Aorta (tissue), 5 donors: ENCODE measurements around the gene NFIL3. TPM values are rescaled to one million over a fixed set of nuclear protein-coding genes. Genes with fewer than 3 reads are reported as not detected.

ENCODE experiments used
- ATAC-seq: fragments of 200-7000 bp; cut with Tn5 transposase; one replicate; pipeline ENCODE4 v1.9.1; 2022; ENCODE audit warnings: moderate library complexity; ENCODE audit not compliant: low FRiP score
- DNase-seq, 2 donors: peaks; one replicate each; pipeline ENCODE4 v3.0.0-alpha.2; 2020
- H3K27ac ChIP-seq, 2 donors: one replicate each; pipeline ENCODE4 v1.5.1; 2013; ENCODE audit warnings: low read length in 2 of 2, mild to moderate bottlenecking in 2 of 2, moderate library complexity in 2 of 2, control low read depth in 1 of 2, inconsistent platforms in 1 of 2, low read depth in 1 of 2
- H3K27me3 ChIP-seq, 2 donors: one replicate each; pipeline ENCODE4 v1.6.1; 2013; ENCODE audit warnings: control low read depth in 1 of 2, low read length in 1 of 2, mild to moderate bottlenecking in 1 of 2, moderate library complexity in 1 of 2; ENCODE audit not compliant: insufficient read depth in 2 of 2, control insufficient read depth in 1 of 2
- H3K36me3 ChIP-seq, 2 donors: one replicate each; pipeline ENCODE4 v1.6.1; 2013; ENCODE audit warnings: control low read depth in 1 of 2, low read length in 1 of 2, mild to moderate bottlenecking in 1 of 2; ENCODE audit not compliant: insufficient read depth in 2 of 2, control insufficient read depth in 1 of 2
- H3K4me1 ChIP-seq, 2 donors: one replicate each; pipeline ENCODE4 v1.6.1; 2013; ENCODE audit warnings: low read length in 2 of 2, control low read depth in 1 of 2, mild to moderate bottlenecking in 1 of 2, moderate library complexity in 1 of 2; ENCODE audit not compliant: insufficient read depth in 2 of 2, control insufficient read depth in 1 of 2
- H3K4me3 ChIP-seq, 2 donors: one replicate each; pipeline ENCODE4 v1.5.1; 2013; ENCODE audit warnings: low read length in 2 of 2, control low read depth in 1 of 2, mild to moderate bottlenecking in 1 of 2
- H3K9me3 ChIP-seq: one replicate; pipeline ENCODE4 v1.6.1; 2013; ENCODE audit warnings: mild to moderate bottlenecking, low read length; ENCODE audit not compliant: control insufficient read depth
- WGBS, 2 donors: extraction: QIAGEN DNeasy Blood & Tissue Kit; methylation state at CpG; one replicate each; pipeline ENCODE4 v1.1.7; 2013; 5-methylcytosine and 5-hydroxymethylcytosine counted together
- intact Hi-C, 2 donors: fragments of 100-400 bp; cut with DNase I; formaldehyde crosslinking; loops; one replicate each; pipeline versions ENCODE4 v1.14.2 to v1.15.0; 2022
- polyA plus RNA-seq, 2 donors: library from polyadenylated mRNA; stranded (reverse); fragments of 200-250 nt; gene quantifications; one replicate each; pipeline ENCODE4 v1.2.3, GENCODE V29; 2013
- total RNA-seq, 2 donors: library from RNA; stranded (reverse); fragmentation: NEBNext Ultra II Directional; extraction: Animal tissue kit (Norgen Biotek cat#: 25700); gene quantifications; one replicate each; pipeline ENCODE4 v1.2.1, GENCODE V29; 2021
- donor health status: healthy with polysubstance abuse.
- donor health status: Bipolar disorder and iron deficiency.
- donor health status: DM: no; HTN: no; CAD: no.
- donor health status: DM: no; HTN: no; CAD: no.
- donor health status: DM: yes; HTN: yes; CAD: no.

NFIL3 gene
- total and polyA plus RNA-seq, 4 donors, result 13.6 to 54.8 (median 21.5) TPM

GRCh38 chr9:91408475-91408874, 15.2 kb downstream of the NFIL3 start:
- Histone ChIP-seq H3K4me1 (no peaks in the 10 kb centered on the region), H3K36me3 (peaks cover 6 to 8% of the 10 kb centered on the region in 2 donors), H3K9me3 (no peaks in the 10 kb centered on the region), H3K27me3 (no peaks in the 10 kb centered on the region), H3K27ac (no peak overlapping the region), H3K4me3 (no peak overlapping the region)
- DNase-seq (no peak), ATAC-seq (no peak)
- intact Hi-C loops, result no loop called here
- 90 to 92% methylated on average over 1 of the region's 1 CpG for WGBS, 2 donors

DNA sequence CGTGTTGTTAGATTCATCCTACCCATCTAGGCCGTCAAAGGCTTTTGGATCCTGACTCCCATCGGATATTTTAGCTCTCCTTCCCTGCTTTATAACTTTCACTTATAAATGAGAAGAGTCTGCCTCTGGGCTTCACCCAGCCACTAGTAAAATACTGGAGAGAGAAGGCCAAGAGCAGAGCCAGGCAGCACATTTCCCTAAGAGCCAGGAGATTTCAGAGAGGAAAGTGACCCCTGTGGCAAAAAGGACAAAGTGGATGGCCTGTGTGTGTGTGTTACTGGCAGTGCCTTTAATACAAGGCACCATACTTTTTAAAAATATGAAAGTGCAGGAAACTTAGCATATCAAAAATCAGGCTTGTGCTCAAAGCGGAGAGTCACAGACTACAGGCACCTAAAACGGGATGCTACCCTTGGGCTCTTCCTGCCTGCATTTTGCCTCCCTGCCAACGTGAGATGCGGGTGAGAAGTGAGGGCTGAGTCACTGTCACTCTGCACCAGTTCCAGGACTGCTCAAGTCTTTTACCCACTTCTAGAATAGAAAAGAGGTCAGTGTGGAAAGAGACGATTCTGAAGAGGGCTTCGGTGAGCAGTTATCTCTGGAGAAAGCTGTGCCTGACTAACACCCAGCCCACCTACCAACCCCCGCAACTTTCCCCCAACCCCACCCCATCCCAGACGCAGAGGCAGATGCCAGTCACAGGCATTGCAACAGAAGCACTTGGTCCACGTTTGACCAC, 15.9 kb downstream of the NFIL3 start:
- 89 to 91% methylated on average over 12 of the region's 12 CpGs for WGBS, 2 donors
- DNase-seq (no peak), ATAC-seq (no peak)
- intact Hi-C loops, result no loop called here
- Histone ChIP-seq H3K9me3 (no peaks in the 10 kb centered on the region), H3K27me3 (no peaks in the 10 kb centered on the region), H3K4me1 (no peaks in the 10 kb centered on the region), H3K36me3 (peaks cover 6 to 8% of the 10 kb centered on the region in 2 donors), H3K4me3 (no peak overlapping the region), H3K27ac (no peak overlapping the region)

GRCh38 chr9:91405343-91406077, 18.1 kb downstream of the NFIL3 start:
- no peak for ATAC-seq
- no peaks in the 10 kb centered on the region for H3K9me3 ChIP-seq
- no peak for DNase-seq
- H3K4me3 ChIP-seq, result no peak overlapping the region
- 95 to 96% methylated on average over 25 of the region's 25 CpGs for WGBS, 2 donors
- no peak overlapping the region for H3K27ac ChIP-seq
- intact Hi-C loops, result no loop called here
- no peaks in the 10 kb centered on the region for H3K4me1 ChIP-seq
- peaks cover 3 to 8% of the 10 kb centered on the region in 2 donors for H3K36me3 ChIP-seq
- no peaks in the 10 kb centered on the region for H3K27me3 ChIP-seq

- no peaks in the 10 kb centered on the region for H3K27me3 ChIP-seq
- ATAC-seq (no peak), DNase-seq (no peak)
- H3K36me3 ChIP-seq, result no peaks in the 10 kb centered on the region
- WGBS, 2 donors, result 65 to 76% methylated on average over 14 of the region's 14 CpGs
- intact Hi-C loops, result no loop called here
- no peak overlapping the region for H3K27ac ChIP-seq
- no peaks in the 10 kb centered on the region for H3K9me3 ChIP-seq
- no peaks in the 10 kb centered on the region for H3K4me1 ChIP-seq
- H3K4me3 ChIP-seq, result no peak overlapping the region
These were observed 19.7 kb downstream of the NFIL3 start for GRCh38 chr9:91403665-91404543.

DNA sequence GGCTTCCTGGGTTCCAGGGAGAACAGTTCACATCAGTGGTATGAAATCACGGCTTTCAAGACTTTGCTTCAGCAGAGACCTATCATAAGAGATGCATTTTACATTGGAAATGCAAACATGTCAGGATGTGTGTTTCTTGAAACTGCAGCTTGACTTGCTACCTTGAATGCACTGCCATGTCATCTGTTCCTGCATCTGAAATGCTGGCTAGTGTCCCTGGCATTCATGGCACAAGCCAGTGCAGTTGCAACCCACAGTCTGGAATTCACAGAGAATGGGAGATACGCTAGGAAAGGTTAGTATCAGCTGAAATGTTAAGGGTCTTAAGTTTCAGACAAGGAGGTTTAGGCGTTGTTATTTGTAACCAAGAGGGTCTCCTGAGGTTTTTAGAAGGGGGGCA, 24.7 kb downstream of the NFIL3 start:
- H3K4me1 ChIP-seq, result no peaks in the 10 kb centered on the region
- WGBS, 2 donors, result 82 to 88% methylated on average over 3 of the region's 3 CpGs
- ATAC-seq (no peak), DNase-seq (no peak)
- no peaks in the 10 kb centered on the region for H3K27me3 ChIP-seq
- H3K27ac ChIP-seq, result no peak overlapping the region
- intact Hi-C loops, result no loop called here
- H3K4me3 ChIP-seq, result no peak overlapping the region
- no peaks in the 10 kb centered on the region for H3K9me3 ChIP-seq
- H3K36me3 ChIP-seq, result no peaks in the 10 kb centered on the region

DNA sequence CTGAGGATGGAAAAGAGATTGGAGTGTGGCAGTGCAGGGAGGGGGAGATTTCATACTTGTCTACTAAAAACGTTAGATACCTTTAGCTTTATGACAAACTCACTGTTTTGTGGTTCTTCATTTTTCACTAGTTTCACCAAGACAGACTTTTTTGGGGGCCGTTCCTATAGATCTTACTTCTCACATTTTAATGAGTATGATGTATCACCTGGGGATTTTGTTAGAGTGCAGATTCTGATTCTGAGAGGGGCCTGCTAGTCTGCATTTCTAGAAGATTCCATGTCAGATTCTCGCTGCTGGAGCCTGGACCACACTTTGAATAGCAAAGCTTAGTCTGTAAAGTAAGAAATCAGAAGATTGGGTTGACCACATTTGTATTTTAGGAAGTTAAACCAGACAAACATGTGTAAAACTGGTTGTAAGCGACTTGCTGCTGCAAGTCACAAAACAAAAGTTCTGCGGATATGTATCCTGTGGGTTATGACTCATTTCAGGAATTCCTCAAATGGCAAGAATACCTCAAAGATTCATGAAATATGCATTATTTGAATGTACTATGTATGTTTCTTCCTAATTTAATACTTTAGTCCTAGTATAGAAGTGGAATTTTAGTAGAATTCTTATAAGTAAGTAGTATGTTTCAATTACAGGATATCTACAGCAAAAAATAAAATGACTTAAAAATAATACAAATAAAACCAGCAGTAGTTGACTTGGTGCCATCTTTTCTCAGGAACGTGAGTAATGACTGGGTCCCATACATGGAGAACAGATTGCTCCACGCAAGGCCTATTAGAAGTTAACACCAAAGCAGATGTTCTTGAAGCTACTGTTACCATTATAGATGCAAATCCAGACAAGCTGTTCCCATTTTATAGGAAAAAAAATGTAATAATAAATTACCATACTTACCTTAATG, 27.8 kb downstream of the NFIL3 start:
- Histone ChIP-seq H3K9me3 (no peaks in the 10 kb centered on the region), H3K27me3 (no peaks in the 10 kb centered on the region), H3K27ac (no peak overlapping the region), H3K4me3 (no peak overlapping the region), H3K4me1 (no peaks in the 10 kb centered on the region), H3K36me3 (no peaks in the 10 kb centered on the region)
- ATAC-seq (no peak), DNase-seq (no peak)
- WGBS, 2 donors, result 66 to 70% methylated on average over 7 of the region's 7 CpGs
- intact Hi-C loops, result no loop called here

- no peaks in the 10 kb centered on the region for H3K9me3 ChIP-seq
- no peak for DNase-seq
- H3K27me3 ChIP-seq, result no peaks in the 10 kb centered on the region
- H3K27ac ChIP-seq, result no peak overlapping the region
- no peaks in the 10 kb centered on the region for H3K36me3 ChIP-seq
- intact Hi-C loops, result no loop called here
- 86 to 91% methylated on average over 4 of the region's 4 CpGs for WGBS, 2 donors
- no peak overlapping the region for H3K4me3 ChIP-seq
- no peaks in the 10 kb centered on the region for H3K4me1 ChIP-seq
- no peak for ATAC-seq
These were observed 28.5 kb downstream of the NFIL3 start for GRCh38 chr9:91395106-91395552.

- 96 to 98% methylated on average over 5 of the region's 5 CpGs for WGBS, 2 donors
- Histone ChIP-seq H3K27me3 (no peaks in the 10 kb centered on the region), H3K9me3 (no peaks in the 10 kb centered on the region), H3K36me3 (no peaks in the 10 kb centered on the region), H3K4me1 (no peaks in the 10 kb centered on the region), H3K27ac (no peak overlapping the region), H3K4me3 (no peak overlapping the region)
- intact Hi-C loops, result no loop called here
- ATAC-seq (no peak), DNase-seq (no peak)
These were observed 29.8 kb downstream of the NFIL3 start for GRCh38 chr9:91393826-91394225.
